Measurements from ENCODE around the gene UFSP2. TPM values are rescaled to one million over a fixed set of nuclear protein-coding genes. Genes with fewer than 3 reads are reported as not detected.

The UFSP2 gene
- total RNA-seq, 1 donor from 2014 or later = 8.6 TPM

DNA sequence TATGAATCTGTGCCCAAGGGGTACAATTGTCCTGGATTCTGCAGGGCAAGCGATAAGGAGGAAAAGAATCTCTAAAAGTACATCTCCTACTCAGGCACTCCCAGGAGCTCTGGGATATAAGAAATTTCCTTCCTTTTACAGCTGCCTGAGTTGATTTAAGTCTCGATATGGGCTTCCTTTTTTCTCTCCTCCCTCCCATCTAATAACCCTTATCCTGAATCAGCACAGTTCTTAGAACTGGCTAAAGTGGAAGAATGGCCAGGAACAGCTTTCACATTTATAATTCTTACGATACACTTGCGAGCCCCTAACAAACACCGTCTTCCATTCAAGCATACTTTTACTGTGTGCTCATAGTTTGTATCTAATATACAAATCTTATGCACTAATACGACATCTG, 51.2 kb downstream of the UFSP2 start:
- DNase-seq (ENCODE audit: low spot score in 2 of 2) = no peak
- Histone ChIP-seq H3K4me1 (no peaks in the 10 kb centered on the region), H3K36me3 (peaks cover 8 to 36% of the 10 kb centered on the region in 2 donors), H3K9me3 (no peaks in the 10 kb centered on the region), H3K4me3 (no peak overlapping the region), H3K27ac (no peak overlapping the region), H3K27me3 (no peaks in the 10 kb centered on the region)
- TF ChIP-seq, protein P1, sequence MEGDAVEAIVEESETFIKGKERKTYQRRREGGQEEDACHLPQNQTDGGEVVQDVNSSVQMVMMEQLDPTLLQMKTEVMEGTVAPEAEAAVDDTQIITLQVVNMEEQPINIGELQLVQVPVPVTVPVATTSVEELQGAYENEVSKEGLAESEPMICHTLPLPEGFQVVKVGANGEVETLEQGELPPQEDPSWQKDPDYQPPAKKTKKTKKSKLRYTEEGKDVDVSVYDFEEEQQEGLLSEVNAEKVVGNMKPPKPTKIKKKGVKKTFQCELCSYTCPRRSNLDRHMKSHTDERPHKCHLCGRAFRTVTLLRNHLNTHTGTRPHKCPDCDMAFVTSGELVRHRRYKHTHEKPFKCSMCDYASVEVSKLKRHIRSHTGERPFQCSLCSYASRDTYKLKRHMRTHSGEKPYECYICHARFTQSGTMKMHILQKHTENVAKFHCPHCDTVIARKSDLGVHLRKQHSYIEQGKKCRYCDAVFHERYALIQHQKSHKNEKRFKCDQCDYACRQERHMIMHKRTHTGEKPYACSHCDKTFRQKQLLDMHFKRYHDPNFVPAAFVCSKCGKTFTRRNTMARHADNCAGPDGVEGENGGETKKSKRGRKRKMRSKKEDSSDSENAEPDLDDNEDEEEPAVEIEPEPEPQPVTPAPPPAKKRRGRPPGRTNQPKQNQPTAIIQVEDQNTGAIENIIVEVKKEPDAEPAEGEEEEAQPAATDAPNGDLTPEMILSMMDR (IDR thresholded peaks at IDR 0.05) = no peak
- intact Hi-C loops (cut with DNase I) = no loop called here

DNA sequence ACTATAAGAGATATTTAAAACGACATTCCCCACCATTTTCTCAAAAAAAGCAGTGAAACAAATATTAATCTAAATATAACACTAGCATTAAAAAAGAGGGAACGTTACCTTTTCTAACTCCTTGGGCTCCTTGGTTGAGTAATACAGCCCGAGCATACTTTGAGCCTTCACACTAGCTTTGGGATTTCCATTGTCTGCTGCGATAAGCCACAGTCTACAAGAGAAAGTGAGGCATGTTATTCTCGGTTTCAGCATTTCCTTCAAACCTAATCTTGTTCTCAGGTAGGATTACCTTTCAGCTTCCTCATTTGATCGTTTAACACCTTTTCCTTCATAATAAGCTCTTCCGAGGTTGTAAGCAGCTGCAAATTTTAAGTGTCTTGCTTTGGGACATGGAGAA, 51.7 kb downstream of the UFSP2 start:
- Histone ChIP-seq H3K4me3 (no peak overlapping the region), H3K36me3 (peaks cover 8 to 36% of the 10 kb centered on the region in 2 donors), H3K4me1 (no peaks in the 10 kb centered on the region), H3K27me3 (no peaks in the 10 kb centered on the region), H3K27ac (no peak overlapping the region), H3K9me3 (no peaks in the 10 kb centered on the region)
- DNase-seq (ENCODE audit: low spot score in 2 of 2) = no peak
- intact Hi-C loops (cut with DNase I) = no loop called here
- TF ChIP-seq, protein P1 (IDR thresholded peaks at IDR 0.05) = no peak

DNA sequence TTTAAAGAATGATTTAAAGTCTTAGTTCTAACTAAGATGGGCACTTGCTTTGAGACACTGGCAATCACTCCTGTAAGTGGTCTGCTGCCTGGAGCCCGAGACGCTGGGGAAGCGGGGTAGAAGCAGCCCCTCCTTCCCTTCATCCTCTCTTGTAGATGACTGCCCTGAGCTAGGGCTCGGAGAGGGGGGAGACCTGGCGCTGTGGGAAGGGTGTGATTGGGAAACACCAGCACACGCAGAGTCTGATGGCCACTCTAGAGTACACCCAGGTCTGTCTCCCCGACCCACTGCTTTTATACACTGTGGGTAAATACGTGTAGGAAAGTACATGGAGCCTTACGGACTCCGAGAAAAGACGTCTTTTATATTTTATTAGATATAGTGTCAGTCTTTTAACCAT, 54.1 kb downstream of the UFSP2 start:
- no peaks in the 10 kb centered on the region for H3K27me3 ChIP-seq
- TF ChIP-seq, protein P1 (IDR thresholded peaks at IDR 0.05) = no peak
- DNase-seq (ENCODE audit: low spot score in 2 of 2) = no peak
- H3K4me1 ChIP-seq = no peaks in the 10 kb centered on the region
- no peak overlapping the region for H3K27ac ChIP-seq
- peaks cover 8 to 30% of the 10 kb centered on the region in 2 donors for H3K36me3 ChIP-seq
- no peaks in the 10 kb centered on the region for H3K9me3 ChIP-seq
- intact Hi-C loops (cut with DNase I) = no loop called here
- no peak overlapping the region for H3K4me3 ChIP-seq

DNA sequence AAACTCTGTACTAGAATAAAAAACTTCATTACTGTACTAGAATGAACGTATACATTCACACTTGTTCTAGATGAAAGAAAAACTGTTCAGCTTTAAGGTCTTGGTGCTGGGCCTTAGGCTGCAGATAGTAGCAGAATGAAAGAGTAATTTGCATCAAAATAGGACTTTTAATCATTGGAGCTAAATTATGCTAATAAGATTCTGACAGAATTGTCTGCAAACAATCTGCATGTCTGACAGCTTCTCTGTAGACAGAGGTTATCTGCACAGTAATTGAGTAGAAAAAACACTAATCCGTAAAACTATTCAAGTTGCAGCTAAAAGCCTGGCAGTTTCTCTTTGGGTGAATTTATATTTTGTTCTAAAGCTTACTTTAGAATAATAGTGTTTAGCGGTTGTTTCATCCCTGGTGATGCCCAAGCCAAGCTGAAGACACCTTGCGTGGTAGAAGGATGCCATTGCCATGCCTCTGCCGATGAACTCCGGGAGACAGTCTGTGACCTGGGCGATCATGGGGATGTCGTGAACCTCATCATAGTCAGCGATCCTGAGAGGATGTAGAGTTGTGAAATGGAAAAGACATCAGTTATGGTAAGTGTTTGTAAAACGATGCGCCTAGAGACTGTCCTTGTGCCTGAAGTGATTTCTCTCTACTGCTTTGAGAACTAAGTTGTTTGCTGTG, 55.4 kb downstream of the UFSP2 start:
- DNase-seq (ENCODE audit: low spot score in 2 of 2) = no peak
- TF ChIP-seq, protein P1 (IDR thresholded peaks at IDR 0.05) = no peak

DNA sequence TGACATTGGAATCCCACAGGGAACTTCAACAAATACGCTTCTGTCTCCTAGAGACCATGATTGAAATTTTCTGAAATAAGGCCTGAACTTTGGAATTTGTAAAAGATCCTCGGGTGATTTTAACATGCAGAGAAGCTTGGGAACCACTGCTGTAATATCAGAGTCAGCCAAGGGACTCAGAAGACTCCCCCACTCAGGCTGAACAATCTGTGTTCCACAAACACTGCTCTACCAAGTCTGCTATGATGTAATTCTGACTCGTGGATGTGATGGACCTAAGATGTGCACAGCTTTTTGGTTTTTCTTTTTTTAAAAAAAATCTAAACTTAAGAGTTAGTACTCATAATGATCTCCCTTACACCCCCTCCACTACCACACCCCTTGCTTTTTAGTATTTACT, 56.0 kb downstream of the UFSP2 start:
- DNase-seq (ENCODE audit: low spot score in 2 of 2) = no peak
- no peaks in the 10 kb centered on the region for H3K9me3 ChIP-seq
- H3K27me3 ChIP-seq = no peaks in the 10 kb centered on the region
- no peaks in the 10 kb centered on the region for H3K4me1 ChIP-seq
- peaks cover 5 to 30% of the 10 kb centered on the region in 2 donors for H3K36me3 ChIP-seq
- TF ChIP-seq, protein P1 (IDR thresholded peaks at IDR 0.05) = no peak
- H3K27ac ChIP-seq = no peak overlapping the region
- intact Hi-C loops (cut with DNase I) = no loop called here
- no peak overlapping the region for H3K4me3 ChIP-seq

More for the DNA sequence above, 55.4 kb downstream of the UFSP2 start:
- Histone ChIP-seq H3K4me1 (no peaks in the 10 kb centered on the region), H3K36me3 (peaks cover 5 to 30% of the 10 kb centered on the region in 2 donors), H3K4me3 (no peak overlapping the region), H3K9me3 (no peaks in the 10 kb centered on the region), H3K27ac (no peak overlapping the region), H3K27me3 (no peaks in the 10 kb centered on the region)
- intact Hi-C loops (cut with DNase I) = no loop called here
